Middle frontal gyrus (tissue), 1 donor: Measurements from ENCODE around the gene SNX9.

Experiments used
- DNase-seq: peaks from one replicate; pipeline ENCODE4 v3.0.0-alpha.2; 2015; ENCODE audit warnings: low spot score; ENCODE audit errors: extremely low spot score

Gene SNX9

DNA sequence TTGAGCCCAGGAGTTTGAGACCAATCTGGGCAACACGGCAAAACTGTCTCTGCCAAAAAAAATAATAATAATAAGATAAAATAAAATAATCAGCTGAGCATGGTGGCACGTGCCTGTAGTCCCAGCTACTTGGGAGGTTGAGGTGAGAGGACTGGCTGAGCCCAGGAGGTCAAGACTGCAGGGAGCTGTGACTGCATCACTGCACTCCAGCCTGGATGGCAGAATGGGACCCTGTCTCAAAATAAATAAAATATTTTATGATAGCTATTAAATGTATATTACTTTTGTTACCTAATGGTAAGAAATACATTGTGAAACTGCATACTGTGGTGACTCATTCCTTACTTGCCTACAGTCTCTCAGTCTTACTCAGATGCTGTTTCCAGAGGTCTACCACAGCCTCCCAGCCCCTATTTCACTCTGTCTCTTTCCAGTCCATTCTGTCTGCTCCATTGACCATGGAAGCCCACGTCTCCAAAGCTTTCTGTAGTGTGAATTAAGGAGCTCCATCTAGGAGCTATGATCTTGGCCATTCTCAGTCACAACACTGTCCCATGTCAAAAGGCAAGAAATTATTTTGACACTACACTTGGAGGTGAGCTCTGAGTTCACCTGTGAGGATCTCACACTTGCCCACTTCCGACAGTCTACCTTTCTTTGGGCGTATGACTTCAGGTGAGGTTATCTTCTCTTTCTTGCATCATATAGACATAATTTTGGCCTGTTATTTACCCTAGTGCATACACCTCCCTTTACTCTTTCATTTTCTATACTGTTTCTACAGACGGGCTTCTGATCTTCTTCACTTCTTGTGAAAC lies 22.4 kb upstream of the SNX9 start:
- DNase-seq, result no peak

DNA sequence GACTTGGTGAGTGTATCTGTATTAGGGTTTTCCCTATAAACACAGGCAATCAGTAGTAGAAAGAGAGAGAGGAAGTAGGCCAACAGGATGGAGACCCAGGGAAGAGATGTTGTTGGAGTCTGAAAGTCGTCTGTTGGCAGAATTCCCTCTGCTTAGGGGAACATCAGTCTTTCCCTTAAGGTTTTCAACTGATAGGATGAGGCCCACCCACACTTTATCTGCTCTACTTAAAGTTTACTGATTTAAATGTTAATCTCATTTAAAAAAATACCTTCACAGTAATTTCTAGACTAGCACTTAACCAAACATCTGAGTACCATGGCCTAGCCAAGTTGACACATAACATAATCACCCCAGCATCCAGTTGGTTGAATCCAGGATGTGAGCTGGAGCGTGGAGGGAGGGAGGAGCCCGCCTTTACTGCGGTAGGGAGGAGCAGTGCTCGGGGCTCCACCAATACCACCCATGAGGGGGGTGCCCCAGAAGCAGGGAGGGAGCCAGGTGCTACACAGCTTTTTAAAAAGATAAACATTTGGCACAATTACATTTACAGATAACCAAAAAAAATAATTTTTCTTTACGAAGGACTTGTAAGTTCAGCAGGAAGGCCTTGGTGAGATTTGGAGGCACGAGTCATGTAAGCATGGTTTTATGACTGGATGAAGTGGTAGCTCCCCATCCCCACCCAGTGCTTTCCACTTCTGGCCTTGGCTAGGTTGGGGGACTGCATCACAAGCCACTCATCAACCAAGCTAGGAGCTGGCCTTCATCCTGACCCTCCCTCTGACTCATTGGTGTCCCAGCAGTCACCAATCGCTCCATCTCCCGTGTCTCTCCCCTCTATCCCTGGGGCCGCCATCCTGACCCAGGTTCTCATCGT lies 18.4 kb upstream of the SNX9 start:
- DNase-seq, result no peak

DNA sequence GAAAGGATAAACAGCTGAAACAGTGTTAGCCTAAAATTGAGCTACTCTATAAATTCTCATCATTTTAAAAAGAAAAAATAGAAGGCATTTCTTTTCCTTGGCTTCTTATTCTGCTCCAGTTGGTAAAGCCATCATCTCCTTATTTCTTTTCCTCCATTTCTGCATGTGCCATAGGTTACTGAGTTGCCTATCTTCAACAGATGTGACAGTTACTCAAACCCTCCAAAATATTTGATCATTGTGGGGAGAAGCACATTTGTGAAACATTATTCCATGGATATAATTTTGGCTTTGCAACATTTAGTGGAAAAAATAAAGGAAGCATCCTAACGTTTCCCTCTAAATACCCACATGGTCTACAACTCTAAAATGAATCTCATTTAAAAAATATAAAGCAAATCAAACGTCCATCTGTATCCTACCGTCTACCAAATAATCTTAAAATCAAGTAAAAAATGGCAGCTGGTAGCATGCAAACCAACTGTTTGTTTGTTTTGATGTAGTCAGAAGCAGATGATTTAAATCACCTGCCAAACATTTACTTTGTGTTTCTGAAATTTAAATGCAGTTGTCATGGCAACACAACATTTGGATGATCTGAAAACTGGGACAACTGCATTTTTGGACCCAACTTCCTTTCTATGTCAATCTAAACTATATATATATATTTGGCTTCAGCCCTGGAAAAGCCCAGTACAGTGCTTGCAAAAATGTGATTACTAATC lies 16.8 kb upstream of the SNX9 start:
- no peak for DNase-seq

DNA sequence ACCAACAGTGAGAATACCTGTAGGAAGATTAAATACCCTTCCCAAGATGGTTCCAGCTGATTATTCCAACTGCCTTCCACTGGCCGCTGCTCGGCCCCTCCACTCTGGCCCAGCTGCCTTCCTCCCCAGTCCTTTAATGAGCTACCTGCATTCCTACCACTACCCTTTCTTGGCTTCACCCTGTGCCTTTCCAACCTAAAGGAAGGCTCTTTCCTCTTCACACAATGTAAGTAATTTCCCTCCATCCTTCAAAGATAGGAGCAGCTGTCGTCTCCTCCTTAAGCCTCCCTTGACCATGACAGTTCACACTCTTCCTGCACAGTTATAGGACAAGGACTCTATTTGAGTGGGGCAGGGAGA lies 16.2 kb upstream of the SNX9 start:
- no peak for DNase-seq

DNA sequence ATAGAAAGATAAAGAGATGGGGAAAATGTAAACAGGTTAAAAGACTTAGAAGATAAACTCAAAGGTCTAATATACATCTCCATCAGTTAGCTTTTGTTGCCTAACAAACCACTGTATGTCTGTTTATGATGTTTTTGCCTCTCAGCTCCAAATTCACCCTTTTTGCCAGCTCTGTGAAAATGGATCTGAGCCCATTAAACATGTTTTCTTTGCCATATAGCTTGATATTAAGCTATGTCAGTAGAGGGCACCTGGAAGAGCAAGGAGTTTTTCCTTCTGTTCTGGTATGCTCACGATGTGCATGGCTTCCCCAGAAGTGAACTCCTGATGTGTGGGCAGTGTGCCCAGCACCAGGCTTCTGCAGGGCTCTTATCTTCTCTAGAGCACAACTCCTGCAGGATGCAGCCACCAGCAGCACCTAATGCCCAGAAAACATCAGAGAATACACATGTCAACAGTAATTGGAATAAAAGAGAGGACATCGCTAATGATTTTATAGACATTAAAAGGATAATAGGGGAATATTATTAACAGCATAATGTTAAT lies 14.6 kb upstream of the SNX9 start:
- no peak for DNase-seq

DNA sequence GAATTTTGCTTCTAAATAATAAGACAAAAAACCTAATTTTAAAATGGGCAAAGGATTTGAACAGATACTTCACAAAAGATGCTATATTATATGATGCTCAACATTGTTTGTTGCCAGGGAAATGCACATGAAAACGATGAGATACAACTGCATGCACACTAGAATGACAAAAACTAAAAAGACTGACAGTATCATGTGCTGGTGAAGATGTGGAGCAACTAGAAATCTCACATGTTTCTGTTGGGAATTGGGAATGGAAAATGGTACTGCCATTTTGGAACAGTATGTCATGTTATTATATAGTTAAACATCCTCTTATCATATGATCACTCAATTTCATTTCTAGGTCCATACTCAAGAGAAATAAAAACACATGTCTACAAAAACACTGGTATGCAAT lies 13.4 kb upstream of the SNX9 start:
- DNase-seq, result no peak

DNA sequence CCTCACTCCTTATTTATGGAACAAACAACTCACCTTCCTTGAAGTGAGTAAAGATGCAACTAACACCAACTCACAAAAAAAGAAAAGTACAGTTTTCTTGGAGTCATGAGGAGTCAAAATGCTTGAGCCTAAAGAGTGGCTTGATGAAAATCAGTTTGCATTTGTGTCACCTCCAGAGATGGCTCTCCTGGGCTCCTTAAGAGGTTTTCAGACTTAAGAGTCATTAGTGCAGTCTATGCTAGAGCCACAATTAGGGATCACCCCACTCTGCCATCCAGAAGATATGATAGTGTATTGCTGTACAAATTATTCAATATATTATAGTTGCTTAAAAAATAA lies 11.9 kb upstream of the SNX9 start:
- DNase-seq, result no peak

DNA sequence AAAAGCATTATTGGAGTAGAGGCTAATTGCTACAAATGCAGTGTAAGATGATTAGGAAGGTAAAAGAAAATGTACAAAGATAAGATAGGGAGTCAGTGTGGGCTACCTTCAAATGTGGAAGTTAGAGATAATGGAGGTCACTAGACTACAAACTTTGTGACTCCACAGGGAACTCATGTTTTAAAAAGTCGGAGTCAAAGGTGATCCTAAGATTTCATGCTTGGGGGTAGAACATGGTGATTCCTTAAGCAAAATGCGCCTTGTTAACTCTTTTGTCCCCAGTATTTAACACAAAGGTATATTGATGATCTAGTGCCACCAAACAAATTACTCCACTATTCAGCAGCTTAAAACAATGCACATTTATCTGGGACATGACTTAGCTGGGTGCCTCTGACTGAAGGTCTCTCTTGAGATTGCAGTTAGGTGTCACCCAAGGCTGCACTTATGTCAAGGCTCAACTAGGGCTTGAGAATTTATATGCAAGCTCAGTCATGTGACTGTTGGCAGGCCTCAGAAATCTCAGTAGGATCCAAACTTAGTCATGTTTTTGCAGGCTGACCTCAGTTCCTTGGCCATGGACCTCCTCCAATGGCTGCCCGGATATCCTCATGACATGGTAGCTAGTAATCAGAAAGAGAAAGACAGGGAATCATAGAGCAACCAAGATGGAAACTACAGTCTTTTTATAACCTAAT lies 11.4 kb upstream of the SNX9 start:
- DNase-seq, result no peak

DNA sequence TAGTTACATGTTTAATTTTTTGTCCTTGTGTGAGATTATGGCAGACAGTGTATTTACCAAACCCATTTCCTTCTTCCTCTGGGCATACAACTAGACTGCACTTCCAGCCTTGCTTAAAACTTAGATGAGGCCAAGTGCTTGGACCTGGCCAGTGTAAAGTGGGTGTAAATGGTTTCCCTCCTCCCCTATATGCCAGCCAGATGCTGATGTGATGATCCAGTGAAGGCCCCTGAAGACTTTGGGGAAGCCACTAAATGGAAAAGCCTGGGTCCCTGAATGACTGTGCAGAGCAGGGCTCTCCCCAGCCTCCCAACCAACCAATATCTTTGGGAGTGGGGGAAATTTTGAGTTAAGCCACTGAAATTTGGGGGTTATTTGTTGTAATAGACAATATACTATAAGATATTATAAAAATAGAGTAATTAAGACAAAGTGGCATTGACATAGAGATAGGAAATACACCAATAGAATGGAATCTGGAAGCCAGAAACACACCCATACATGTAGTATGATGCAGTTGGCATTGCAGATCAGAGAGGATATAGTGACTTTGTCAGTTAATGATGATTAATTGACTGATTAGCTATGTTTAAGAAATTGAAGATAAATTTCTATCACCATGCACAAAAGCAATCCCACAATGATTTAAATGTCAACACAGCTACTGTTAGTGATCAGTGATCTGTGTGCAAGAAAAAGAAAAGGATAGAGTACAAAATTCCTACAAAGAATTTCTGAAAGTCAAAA lies 10.4 kb upstream of the SNX9 start:
- no peak for DNase-seq

DNA sequence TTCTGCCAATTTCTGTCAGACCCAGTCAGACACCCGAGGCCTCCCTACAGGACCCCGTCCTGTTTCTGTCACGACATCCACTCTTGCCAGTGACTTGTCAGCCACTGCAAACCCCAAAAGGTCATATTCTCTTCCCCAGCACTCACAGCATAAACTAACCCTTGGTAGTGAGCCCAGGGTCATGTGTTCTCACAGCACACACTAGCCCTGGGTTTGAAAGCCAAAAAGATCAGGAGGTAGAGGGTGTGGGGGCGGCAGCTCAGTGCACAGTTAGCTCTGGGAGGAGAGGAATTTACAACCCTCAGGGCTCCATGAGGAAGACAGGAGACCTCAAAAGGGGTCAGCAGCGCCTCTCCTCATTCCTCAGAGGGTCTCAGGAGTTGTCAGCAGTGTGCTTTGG lies 9.9 kb upstream of the SNX9 start:
- no peak for DNase-seq

DNA sequence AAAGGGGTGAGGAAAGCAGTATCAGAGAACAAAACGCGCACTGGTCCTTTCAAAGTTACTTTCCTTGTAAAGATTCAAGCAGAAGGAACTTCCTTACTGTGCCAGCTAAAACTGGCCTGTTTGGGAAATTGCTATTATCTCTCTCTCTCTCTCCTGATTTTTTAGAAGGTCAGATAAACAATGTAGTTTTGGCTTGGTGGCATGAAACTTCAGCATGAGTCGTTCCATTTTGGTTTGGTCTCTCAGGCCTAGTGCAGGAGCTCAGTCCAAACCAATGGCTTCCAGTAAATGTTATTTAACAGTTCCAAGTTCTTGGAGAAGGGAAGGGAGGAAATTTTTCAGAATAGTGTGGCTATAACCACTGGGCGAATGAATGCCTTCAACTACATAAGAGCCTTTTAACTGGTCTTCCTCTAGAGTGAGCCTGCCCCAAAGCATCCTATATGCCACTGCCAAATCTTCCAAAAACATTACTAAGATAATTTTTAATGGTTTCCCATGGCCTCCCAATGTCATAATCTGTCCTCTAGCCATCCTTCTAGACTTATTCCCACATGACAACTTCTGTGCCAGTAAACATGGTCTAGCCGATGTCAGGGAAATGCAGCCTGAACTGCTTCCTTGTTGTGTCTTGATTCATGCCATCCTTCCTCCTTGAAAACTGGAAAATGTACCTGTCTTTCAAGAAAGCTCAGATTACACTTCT lies 9.1 kb upstream of the SNX9 start:
- no peak for DNase-seq

DNA sequence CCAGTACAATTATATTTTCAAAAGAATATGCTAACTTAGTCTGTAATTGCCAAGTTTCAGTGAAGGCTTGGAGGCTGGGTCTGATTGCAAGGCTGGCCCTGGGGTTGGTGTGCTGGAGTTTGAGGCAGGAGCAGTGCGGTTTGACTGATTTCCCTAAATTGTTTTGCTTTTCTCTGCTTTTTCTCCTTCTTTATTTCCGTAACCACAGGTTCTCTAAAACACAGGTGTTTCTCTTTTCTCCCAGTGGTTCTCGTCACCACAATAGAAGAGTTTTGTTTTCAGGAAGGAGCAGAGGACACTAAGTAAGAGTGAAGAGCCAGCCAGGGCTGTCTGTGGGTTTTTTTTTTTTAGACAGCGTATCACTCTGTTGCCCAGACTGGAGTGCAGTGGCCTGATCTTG lies 8.2 kb upstream of the SNX9 start:
- no peak for DNase-seq

DNA sequence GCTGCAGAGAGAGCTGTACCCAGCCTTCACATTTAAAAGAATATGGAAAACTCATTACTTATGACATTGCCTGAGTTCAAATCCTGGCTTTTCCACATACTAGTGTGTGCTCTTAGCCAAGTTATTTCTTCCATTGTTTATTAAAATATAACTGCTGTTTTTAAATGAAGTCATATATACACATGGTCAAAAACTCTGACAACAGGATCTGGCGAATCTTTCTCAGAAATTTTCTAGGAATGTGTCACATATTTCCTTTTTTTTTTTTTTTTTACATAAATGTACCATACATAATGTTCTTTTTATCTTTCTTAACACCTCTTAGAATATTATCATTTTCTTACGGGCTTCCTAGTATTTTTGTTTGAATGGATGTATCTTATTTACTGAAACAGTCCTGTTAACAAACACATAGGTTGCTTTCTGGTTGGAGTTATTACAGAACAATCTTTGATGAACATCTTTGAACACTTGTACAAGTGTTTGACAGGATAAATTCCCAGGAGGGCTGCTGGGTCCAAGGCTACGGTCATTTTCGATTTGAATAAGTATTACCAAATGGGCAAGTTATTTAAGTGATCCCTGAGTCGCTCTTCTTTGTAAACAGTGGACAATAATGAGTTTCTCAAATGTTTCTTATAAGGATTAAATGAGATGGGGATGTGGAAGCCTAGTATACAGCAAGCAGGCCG lies 1.6 kb upstream of the SNX9 start:
- no peak for DNase-seq

DNA sequence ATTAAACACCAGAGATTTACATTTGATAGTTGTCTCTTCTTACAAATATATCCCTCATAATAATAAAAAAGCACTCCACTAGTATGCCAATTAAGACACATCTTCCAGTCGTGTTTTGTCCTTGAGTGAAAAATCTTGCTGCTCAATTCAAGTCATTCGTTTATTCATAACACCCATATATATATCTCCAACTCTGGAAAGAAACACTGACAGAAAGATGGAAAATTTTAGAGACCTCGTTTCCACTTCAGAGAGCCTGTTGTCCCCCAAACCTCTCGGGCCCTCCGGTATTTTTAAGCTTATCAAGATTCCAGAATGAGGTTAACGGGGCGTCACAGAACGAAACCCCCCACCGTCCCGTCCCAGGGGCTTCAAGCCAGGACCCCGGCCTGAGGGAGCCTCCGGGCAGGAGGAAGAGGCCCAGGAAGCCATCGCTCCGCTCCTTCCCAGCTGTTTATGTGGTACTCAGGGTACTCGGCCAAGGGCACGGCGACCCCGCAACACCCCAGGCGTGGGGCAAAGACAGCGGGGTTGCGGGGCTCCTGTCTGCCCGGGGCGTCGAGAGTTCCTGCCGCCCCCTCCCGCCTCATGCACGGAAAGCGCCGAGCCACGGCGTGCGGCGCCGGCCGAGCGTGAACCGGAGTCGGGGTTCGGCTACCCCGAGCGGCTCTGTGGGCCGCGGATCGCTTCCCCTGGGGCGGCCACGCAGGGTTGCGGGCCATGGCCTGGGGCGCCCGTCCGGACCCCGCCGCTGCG lies 623 bp upstream of the SNX9 start:
- no peak for DNase-seq

DNA sequence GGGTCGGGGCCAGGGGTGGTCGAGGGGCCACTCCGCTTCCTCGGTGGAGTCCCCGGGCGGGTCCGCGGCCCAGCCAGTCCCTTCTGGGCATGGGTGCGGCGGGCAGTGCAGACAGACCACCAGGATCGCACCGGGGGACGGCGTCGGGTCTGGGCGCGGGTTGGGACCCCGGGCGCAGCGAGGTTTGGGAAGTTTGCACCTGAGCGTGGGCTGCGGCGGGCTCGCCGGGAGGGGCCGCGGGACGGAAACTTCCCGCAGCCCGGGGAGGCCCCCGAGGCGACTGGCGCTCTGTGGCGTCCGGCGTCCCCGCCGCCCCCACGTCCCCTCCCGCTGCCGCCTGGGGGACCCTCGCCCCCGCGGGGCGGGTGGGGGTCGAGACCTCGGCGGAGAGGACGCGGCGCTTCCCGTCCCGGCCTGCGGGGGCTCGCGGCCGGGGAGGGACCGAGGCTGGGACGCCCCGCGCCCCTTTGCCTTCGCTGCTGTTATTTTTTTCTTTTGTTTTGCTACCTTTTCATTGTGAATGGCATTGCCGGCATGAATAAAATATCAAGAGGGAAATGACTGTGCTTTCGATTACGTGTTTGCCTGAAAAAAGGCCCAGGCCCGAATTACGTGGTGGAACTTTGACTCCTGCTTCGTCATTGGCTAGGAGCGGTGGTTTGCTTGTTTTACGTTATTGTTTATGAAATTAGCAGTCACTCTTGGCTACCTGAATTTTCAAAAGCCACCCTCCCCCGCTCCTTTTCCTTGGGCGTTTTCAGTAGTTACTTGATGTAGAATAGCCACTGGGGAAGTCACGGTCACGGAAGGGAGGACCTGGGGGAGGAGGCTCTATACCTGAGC lies 703 bp downstream of the SNX9 start:
- DNase-seq, result no peak

DNA sequence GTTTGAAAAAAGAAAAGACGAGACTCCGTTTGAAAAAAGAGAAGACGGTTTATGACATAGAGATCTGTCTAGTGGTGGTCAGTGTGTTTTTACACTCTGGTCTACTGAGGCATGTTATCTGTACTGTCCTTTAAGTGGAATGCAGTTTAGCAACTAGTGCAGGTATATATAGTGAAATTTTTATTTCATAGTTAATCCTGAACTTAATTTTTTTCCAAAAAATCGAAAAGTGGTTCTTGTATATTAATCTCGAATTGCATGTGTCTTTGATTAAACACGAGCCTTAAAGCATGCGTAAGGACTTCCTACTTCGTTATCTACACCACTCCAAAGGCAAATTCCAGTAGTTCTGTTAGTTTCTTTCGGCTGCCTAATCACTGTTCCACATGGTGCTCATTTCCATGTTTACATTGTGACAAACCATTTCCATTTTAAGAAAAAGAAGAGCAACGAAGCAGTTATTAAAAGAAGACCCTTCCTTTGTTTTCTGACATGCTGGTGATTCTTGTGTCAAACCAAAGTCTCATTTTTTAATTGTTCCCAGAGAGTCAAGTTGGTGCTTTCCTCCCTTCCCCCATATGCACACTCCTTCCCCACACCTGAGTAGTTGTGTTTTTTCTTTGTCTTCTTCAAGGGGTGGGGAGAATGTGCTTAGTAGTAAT lies 2.3 kb downstream of the SNX9 start:
- no peak for DNase-seq

DNA sequence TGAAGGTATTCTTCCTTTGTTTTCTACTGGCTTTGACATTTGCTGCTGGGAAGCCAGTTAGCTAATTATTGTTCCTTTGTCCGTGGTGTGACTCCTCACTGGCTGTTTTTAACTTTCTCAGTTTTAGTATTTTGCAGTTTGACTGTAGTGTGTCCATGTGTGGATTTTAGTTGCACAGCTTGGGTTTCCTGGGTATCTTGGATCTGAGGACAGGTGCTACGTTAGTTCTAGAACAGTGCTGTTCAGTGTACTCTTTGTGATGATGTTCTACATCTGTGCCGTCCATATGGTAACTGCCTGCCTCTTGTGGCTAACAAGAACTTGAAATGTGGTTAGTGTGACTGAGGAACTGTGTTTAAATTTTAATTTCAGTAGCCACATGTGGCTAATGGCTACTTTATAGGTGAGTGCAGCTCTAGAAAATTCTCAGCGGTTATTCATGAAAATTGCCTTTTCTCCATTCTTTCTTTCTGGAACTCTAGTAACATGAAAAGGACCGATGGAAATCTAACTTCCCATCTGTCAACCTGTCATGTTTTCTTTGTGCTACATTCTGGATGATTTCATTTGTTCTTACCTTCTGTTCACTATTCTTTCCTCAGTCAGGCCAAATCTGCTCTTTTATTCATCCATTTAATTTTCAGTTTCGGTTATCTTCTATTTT lies 7.4 kb downstream of the SNX9 start:
- DNase-seq, result no peak
